ENCODE measurements around the gene WDFY2.

DNA sequence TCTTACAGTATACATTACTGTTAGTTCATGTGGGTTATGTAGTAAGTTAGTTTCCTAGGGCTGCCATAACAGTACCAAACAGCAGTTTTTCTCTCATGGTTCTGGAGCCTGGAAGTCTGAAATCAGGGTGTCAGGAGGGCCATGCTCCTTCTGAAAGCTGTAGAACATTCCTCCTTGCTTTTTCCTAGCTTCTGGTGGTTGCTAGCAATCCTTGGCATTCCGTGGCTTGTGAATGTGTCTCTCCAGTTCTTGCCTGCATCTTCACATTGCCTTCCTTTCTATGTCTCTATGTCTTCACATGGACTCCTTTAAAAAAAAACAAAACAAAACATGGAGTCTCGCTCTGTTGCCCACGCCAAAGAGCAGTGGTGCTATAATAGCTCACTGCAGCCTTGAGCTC is 95.4 kb downstream of the WDFY2 start:
- TF ChIP-seq, protein P1, sequence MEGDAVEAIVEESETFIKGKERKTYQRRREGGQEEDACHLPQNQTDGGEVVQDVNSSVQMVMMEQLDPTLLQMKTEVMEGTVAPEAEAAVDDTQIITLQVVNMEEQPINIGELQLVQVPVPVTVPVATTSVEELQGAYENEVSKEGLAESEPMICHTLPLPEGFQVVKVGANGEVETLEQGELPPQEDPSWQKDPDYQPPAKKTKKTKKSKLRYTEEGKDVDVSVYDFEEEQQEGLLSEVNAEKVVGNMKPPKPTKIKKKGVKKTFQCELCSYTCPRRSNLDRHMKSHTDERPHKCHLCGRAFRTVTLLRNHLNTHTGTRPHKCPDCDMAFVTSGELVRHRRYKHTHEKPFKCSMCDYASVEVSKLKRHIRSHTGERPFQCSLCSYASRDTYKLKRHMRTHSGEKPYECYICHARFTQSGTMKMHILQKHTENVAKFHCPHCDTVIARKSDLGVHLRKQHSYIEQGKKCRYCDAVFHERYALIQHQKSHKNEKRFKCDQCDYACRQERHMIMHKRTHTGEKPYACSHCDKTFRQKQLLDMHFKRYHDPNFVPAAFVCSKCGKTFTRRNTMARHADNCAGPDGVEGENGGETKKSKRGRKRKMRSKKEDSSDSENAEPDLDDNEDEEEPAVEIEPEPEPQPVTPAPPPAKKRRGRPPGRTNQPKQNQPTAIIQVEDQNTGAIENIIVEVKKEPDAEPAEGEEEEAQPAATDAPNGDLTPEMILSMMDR (IDR thresholded peaks at IDR 0.05), result no peak
- TF ChIP-seq POLR2A (IDR thresholded peaks at IDR 0.05), result no peak
- no peak for TF ChIP-seq POLR2AphosphoS5 (IDR thresholded peaks at IDR 0.05)
- no peak for TF ChIP-seq EP300 (IDR thresholded peaks at IDR 0.05)

Measured in upper lobe of left lung (tissue), 4 donors.